Measurements from ENCODE around the gene RPL10A.

Gene RPL10A

DNA sequence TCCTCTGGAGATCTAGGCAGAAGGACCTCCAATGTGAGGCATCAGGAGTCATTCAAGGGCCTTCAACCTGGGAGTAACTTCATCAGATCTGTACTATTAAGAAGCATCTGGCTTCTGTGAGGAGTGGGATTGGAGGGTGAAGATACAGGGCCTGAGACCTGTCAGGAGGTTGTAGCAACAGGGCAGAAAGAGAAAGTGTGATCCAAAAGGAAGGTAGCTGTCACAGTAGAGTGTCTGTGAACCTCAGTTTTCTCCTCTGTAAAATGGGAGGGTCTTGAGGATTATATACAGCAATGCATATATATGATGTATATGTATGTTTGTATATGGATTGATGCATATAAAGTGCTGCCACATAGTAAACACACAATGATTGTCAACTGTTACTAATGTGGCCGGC lies 2.6 kb upstream of the RPL10A start:
- H3K4me1 ChIP-seq (ENCODE audit: control insufficient read depth, insufficient read depth, low read length) = peaks cover 9% of the 10 kb centered on the region
- H3K4me3 ChIP-seq (ENCODE audit: insufficient read depth, low read depth, low read length) = no peak overlapping the region
- peaks cover 15% of the 10 kb centered on the region for H3K36me3 ChIP-seq (ENCODE audit: control insufficient read depth, insufficient read depth, low read length)
- no peaks in the 10 kb centered on the region for H3K9me3 ChIP-seq (ENCODE audit: control insufficient read depth, low read length)
- H3K27ac ChIP-seq (ENCODE audit: insufficient read depth, low read depth, low read length, poor library complexity, severe bottlenecking) = no peak overlapping the region
- H3K27me3 ChIP-seq (ENCODE audit: control insufficient read depth, insufficient read depth, low read length, poor library complexity, severe bottlenecking) = peaks cover 4% of the 10 kb centered on the region
- WGBS, 2 experiments = 100% methylated on average over 1 of the region's 1 CpG

DNA sequence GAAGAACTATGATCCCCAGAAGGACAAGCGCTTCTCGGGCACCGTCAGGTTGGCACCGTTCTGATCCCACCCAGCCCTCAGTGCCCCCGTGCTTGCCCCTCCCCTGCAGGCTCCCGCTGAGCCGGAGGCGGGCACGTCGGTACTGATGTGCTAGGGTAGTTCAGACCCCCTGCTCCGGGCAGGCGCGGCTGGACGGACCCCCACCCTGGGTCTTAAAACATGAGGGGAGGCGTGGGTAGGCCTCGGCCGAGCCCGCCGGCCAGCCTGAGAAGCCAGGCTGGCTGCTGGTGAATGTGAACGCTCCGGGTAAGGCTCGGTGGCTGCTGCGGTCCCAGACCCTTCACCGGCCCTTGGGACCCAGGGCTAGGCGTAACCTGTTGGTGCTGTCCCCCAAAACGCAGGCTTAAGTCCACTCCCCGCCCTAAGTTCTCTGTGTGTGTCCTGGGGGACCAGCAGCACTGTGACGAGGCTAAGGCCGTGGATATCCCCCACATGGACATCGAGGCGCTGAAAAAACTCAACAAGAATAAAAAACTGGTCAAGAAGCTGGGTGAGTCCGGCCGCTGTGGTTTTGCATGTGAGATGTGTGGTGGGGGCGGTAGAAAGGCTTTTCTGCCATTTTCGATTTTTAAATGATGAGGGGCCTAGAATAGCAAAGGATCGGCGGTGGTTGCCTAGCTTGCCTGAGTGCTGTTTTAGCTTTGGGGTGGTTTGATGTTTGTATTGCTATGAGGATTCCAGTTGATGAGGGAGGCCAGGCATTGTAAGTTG lies 964 bp downstream of the RPL10A start:
- WGBS, 2 experiments = 1 to 2% methylated on average over 37 of the region's 37 CpGs
- peaks cover 11% of the 10 kb centered on the region for H3K4me1 ChIP-seq (ENCODE audit: control insufficient read depth, insufficient read depth, low read length)
- peak overlapping the region; percentile 99 for H3K4me3 ChIP-seq (ENCODE audit: insufficient read depth, low read depth, low read length)
- H3K27ac ChIP-seq (ENCODE audit: insufficient read depth, low read depth, low read length, poor library complexity, severe bottlenecking) = peak overlapping the region; percentile 95
- peaks cover 4% of the 10 kb centered on the region for H3K27me3 ChIP-seq (ENCODE audit: control insufficient read depth, insufficient read depth, low read length, poor library complexity, severe bottlenecking)
- H3K9me3 ChIP-seq (ENCODE audit: control insufficient read depth, low read length) = no peaks in the 10 kb centered on the region
- peaks cover 23% of the 10 kb centered on the region for H3K36me3 ChIP-seq (ENCODE audit: control insufficient read depth, insufficient read depth, low read length)

DNA sequence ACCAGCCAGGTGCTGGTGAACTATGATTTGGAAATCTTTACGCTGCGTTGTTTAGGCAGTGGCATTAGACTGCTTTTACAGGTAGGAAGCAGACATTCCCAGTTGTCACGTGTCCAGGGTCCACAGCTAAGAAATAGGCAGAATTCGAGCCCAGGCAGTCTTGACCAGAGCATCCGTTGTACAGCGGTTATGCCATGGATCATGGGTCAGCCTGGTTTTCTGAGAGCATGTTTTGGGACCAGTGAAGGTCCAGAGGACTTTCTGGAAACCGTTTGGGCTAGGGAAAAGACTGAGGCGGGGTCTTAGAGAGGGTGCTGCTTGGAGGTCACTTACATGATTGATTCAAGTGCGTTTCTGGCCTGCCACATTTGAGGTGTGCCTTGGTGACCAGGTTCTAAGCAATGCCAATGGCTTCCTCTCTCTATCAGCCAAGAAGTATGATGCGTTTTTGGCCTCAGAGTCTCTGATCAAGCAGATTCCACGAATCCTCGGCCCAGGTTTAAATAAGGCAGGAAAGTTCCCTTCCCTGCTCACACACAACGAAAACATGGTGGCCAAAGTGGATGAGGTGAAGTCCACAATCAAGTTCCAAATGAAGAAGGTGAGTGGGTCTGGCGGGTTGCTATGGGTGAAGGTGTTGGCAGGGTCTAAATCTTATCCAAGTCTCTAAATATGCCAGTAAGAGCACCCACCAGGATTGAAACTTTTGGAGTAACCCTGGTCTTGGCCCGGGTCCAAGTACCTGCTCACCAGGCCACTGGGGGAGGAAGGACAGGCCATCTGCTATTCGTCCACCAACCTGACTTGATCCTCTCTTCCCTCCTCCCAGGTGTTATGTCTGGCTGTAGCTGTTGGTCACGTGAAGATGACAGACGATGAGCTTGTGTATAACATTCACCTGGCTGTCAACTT lies 1.8 kb downstream of the RPL10A start:
- WGBS, 2 experiments = 41 to 43% methylated on average over 17 to 18 of the region's 18 CpGs
- no peaks in the 10 kb centered on the region for H3K9me3 ChIP-seq (ENCODE audit: control insufficient read depth, low read length)
- H3K4me3 ChIP-seq (ENCODE audit: insufficient read depth, low read depth, low read length) = peak overlapping the region; percentile 99
- no peak overlapping the region for H3K27ac ChIP-seq (ENCODE audit: insufficient read depth, low read depth, low read length, poor library complexity, severe bottlenecking)
- peaks cover 4% of the 10 kb centered on the region for H3K27me3 ChIP-seq (ENCODE audit: control insufficient read depth, insufficient read depth, low read length, poor library complexity, severe bottlenecking)
- H3K36me3 ChIP-seq (ENCODE audit: control insufficient read depth, insufficient read depth, low read length) = peaks cover 23% of the 10 kb centered on the region
- H3K4me1 ChIP-seq (ENCODE audit: control insufficient read depth, insufficient read depth, low read length) = peaks cover 11% of the 10 kb centered on the region

DNA sequence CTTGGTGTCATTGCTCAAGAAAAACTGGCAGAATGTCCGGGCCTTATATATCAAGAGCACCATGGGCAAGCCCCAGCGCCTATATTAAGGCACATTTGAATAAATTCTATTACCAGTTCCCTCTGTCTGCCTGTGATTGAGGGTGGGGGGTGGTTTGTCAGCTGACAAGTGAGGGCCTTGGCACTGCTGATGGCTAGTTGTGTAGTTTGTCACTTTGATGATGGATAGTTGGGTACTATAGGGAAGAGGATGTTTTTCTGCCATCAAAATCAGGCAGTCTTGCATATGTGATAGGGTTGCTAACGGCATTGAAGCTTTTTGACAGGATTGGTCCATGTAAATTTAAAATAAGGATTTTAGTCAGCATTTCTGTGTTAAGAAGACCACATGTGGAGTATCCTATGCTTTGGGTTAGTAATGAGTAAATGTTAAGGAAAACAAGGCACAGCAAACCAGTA lies 2.5 kb downstream of the RPL10A start:
- Histone ChIP-seq H3K4me3 (ENCODE audit: insufficient read depth, low read depth, low read length) (peak overlapping the region; percentile 99), H3K36me3 (ENCODE audit: control insufficient read depth, insufficient read depth, low read length) (peaks cover 23% of the 10 kb centered on the region)
- WGBS, 2 experiments = 77 to 86% methylated on average over 3 of the region's 3 CpGs

DNA sequence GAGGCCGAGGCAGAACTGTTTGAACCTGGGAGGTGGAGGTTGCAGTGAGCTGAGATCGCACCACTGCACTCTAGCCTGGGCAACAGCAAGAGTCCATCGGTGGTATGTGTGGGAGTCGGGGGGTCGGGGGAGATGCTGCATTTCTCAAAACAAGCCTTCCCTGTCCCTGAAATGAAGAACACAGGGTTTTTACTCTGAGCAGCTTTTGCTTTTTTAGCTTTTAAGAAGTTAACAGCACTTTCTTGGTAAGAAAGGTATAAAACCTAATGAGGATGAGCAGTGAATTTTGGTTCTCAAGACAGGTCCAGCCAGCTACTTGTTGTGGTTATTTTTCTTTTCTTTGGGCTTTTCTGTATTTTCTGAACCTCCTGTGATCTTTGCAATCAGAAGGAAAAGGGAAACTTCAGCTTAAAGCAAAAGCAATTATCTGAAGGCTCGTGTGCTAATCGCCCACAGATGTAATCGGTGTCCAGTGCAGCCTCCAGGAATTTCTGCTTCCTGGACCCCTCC lies 3.7 kb downstream of the RPL10A start:
- Histone ChIP-seq H3K36me3 (ENCODE audit: control insufficient read depth, insufficient read depth, low read length) (peaks cover 14% of the 10 kb centered on the region), H3K27ac (ENCODE audit: insufficient read depth, low read depth, low read length, poor library complexity, severe bottlenecking) (no peak overlapping the region), H3K27me3 (ENCODE audit: control insufficient read depth, insufficient read depth, low read length, poor library complexity, severe bottlenecking) (peaks cover 4% of the 10 kb centered on the region), H3K4me1 (ENCODE audit: control insufficient read depth, insufficient read depth, low read length) (peaks cover 11% of the 10 kb centered on the region), H3K4me3 (ENCODE audit: insufficient read depth, low read depth, low read length) (no peak overlapping the region), H3K9me3 (ENCODE audit: control insufficient read depth, low read length) (no peaks in the 10 kb centered on the region)
- whole genome bisulfite sequencing, 2 experiments = 88 to 91% methylated on average over 8 of the region's 8 CpGs

More for the DNA sequence above, 2.5 kb downstream of the RPL10A start:
- no peaks in the 10 kb centered on the region for H3K9me3 ChIP-seq (ENCODE audit: control insufficient read depth, low read length)
- H3K27me3 ChIP-seq (ENCODE audit: control insufficient read depth, insufficient read depth, low read length, poor library complexity, severe bottlenecking) = peaks cover 4% of the 10 kb centered on the region
- no peak overlapping the region for H3K27ac ChIP-seq (ENCODE audit: insufficient read depth, low read depth, low read length, poor library complexity, severe bottlenecking)
- H3K4me1 ChIP-seq (ENCODE audit: control insufficient read depth, insufficient read depth, low read length) = peaks cover 11% of the 10 kb centered on the region

DNA sequence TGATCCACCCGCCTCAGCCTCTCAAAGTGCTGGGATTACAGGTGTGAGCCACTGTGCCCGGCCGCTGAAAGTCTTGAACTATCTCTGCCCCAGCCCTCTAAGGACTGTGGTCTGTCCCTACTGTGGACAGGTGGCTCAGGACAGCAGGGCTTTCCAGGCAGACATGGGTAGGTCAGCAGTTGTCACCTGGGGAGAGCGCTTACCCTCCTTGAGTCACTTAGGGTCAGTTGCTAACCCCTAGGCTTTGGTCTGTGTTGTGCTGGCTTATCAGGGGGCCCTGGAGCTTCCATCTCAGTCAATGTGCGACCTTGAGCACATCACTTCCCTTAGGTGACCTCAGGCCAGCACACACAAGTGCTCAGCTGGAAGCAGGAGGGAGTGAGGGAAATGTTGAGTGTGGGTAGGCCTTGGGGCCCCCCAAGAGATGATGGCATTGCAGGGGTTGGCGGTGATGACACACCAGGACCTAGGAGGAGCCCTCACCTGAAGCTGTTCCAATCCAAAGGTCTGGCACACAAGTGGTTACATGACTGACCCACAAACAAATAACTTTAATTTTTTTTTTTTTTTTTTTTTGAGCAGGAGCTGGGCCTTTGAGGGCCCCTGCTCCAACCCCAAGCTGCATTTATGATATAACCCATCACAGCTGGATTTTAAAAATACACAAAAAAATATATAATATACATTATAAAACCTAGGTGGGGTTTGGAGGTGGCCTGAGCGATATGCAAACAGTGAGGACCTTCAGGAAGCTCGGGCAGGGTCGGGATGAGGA lies 5.1 kb downstream of the RPL10A start:
- Histone ChIP-seq H3K27me3 (ENCODE audit: control insufficient read depth, insufficient read depth, low read length, poor library complexity, severe bottlenecking) (no peaks in the 10 kb centered on the region), H3K9me3 (ENCODE audit: control insufficient read depth, low read length) (no peaks in the 10 kb centered on the region), H3K36me3 (ENCODE audit: control insufficient read depth, insufficient read depth, low read length) (peaks cover 14% of the 10 kb centered on the region), H3K4me3 (ENCODE audit: insufficient read depth, low read depth, low read length) (no peak overlapping the region), H3K27ac (ENCODE audit: insufficient read depth, low read depth, low read length, poor library complexity, severe bottlenecking) (no peak overlapping the region), H3K4me1 (ENCODE audit: control insufficient read depth, insufficient read depth, low read length) (peaks cover 11% of the 10 kb centered on the region)
- 91 to 95% methylated on average over 8 to 9 of the region's 9 CpGs for WGBS, 2 experiments

DNA sequence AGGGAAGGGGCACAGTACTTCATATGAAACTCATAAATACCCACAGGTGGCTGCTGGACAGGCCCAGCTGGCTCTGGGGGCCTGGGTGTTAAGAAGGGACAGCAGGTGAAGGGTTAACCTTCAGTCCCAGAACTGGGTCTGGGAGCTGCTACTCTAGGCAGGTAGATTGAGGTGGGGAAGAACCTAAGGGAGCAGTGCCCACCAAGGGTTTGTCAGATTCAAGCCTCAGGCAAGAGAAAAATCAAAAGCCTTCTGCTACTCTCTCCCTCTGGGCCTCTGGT lies 5.6 kb downstream of the RPL10A start:
- Histone ChIP-seq H3K9me3 (ENCODE audit: control insufficient read depth, low read length) (no peaks in the 10 kb centered on the region), H3K27ac (ENCODE audit: insufficient read depth, low read depth, low read length, poor library complexity, severe bottlenecking) (peak overlapping the region; percentile 6), H3K4me1 (ENCODE audit: control insufficient read depth, insufficient read depth, low read length) (peaks cover 11% of the 10 kb centered on the region), H3K4me3 (ENCODE audit: insufficient read depth, low read depth, low read length) (no peak overlapping the region), H3K36me3 (ENCODE audit: control insufficient read depth, insufficient read depth, low read length) (peaks cover 14% of the 10 kb centered on the region), H3K27me3 (ENCODE audit: control insufficient read depth, insufficient read depth, low read length, poor library complexity, severe bottlenecking) (no peaks in the 10 kb centered on the region)

DNA sequence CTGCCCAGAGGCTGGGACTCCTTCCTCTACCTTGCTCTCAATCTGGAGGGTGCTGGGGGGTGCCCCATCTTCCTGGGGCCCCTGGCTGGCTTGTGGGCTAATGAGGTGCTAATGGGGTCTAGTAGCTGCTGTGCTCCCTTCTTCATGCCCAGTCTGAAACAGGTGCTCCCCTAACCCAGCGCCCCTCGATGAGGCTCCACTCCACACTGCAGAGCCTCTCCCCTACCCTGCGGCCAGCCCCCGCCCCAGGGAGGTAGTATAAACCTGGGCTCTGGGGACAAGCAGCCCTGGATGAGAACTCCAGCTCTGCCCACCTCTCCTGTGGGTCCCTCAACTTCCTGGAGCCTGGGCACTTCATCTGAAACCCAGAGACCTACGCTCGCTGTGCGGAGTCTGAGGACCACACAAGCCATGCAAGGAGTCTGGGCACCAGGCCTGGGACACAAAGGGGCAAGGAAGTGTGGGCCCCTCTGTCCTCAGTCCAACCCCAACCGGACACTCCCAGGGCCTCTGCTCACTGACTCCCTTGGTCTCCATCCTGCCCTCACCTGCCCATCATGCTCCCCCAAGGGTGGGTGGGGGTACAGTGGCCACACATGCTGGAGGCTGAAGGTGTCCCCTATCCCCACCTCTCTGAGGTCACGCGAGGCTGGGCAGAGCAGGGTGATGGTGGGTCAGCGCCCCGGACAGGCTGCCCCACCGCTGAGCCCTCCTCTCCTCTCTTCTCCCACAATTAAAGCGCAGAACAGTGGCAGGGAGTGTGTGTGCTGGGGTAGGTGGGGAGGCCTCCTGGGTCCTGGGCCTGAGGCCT lies 6.1 kb downstream of the RPL10A start:
- Histone ChIP-seq H3K27ac (ENCODE audit: insufficient read depth, low read depth, low read length, poor library complexity, severe bottlenecking) (peak overlapping the region; percentile 12), H3K4me1 (ENCODE audit: control insufficient read depth, insufficient read depth, low read length) (peaks cover 11% of the 10 kb centered on the region), H3K36me3 (ENCODE audit: control insufficient read depth, insufficient read depth, low read length) (peaks cover 10% of the 10 kb centered on the region), H3K27me3 (ENCODE audit: control insufficient read depth, insufficient read depth, low read length, poor library complexity, severe bottlenecking) (no peaks in the 10 kb centered on the region), H3K4me3 (ENCODE audit: insufficient read depth, low read depth, low read length) (no peak overlapping the region), H3K9me3 (ENCODE audit: control insufficient read depth, low read length) (no peaks in the 10 kb centered on the region)
- WGBS, 2 experiments = 92% methylated on average over 14 of the region's 14 CpGs

DNA sequence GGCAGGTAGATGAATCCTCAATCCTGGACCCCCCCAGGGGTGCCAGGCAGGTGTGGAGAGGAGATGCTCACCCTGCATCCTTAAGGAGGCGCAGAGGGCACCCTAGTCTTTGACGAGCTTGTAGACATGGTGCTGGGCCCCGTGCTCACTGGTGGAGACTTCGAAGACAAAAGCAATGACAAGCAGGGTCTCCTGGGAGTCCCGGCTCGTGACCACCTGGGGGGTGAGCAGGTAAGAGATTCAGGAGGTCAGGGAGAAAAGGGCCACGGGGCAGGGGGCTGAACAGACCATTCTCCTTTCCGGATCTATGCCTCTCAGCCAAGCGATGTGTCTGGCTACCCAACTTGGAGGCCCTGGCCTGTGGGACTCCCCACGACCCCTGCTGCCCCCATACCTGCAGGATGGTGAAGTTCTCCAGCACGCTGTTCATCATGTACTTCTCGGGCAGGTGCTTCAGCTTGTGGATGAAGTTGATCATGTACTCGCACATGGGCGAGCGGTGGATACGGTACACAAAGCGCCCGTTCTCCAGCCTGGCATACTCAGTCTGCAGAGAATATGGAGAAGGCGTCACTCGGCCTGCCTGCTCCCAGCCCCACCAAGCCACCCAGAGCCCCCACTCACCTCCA lies 6.9 kb downstream of the RPL10A start:
- 93 to 95% methylated on average over 20 of the region's 20 CpGs for WGBS, 2 experiments
- no peak overlapping the region for H3K4me3 ChIP-seq (ENCODE audit: insufficient read depth, low read depth, low read length)
- peaks cover 7% of the 10 kb centered on the region for H3K4me1 ChIP-seq (ENCODE audit: control insufficient read depth, insufficient read depth, low read length)
- no peaks in the 10 kb centered on the region for H3K27me3 ChIP-seq (ENCODE audit: control insufficient read depth, insufficient read depth, low read length, poor library complexity, severe bottlenecking)
- no peak overlapping the region for H3K27ac ChIP-seq (ENCODE audit: insufficient read depth, low read depth, low read length, poor library complexity, severe bottlenecking)
- peaks cover 10% of the 10 kb centered on the region for H3K36me3 ChIP-seq (ENCODE audit: control insufficient read depth, insufficient read depth, low read length)
- no peaks in the 10 kb centered on the region for H3K9me3 ChIP-seq (ENCODE audit: control insufficient read depth, low read length)
